IPS DF 19.7 (cell line): Measurements from ENCODE around the gene SUCLG2.

ENCODE experiments used
- DNase-seq: peaks from one replicate; pipeline ENCODE4 v3.0.0-alpha.2; 2013; ENCODE audit warnings: low read depth, low spot score

The SUCLG2 gene

DNA sequence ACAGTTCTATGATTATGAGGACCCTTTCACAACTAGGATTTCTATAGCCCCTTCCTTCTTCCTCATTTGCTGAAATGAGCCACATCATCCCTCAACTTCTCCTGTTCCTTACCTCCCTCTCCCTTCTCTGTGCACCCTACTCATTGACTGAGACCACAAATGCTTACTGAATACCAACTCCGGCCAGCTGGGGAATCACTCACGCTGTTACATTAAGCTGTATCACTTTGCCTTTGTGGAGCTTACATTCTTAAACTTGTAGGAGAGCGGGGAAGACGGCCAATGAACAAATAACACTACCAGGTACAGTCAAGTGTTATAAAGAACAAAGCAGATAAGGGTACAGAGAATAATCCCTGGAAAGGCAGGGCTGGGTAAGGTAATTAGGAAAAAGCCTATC, 5.7 kb downstream of the SUCLG2 start:
- DNase-seq, result no peak

DNA sequence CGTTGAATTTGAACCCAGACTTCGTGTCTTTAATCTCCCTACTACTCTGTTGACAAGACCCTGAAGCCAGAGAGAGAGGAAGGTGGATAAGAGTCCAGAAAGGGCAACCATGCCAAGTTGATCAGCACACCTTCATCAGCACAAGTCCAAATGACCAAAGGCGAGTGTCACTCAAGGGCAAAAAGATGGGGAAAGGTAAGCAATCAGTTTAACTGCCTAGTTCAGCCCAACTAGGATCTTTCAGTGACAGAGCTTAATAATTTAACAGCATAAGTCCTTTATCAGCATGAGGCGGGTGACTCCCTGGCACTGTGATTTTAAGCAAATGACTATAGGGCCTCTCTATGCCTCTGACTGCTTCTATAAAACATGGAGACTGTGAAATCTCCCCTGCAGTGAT, 6.2 kb downstream of the SUCLG2 start:
- DNase-seq, result no peak

DNA sequence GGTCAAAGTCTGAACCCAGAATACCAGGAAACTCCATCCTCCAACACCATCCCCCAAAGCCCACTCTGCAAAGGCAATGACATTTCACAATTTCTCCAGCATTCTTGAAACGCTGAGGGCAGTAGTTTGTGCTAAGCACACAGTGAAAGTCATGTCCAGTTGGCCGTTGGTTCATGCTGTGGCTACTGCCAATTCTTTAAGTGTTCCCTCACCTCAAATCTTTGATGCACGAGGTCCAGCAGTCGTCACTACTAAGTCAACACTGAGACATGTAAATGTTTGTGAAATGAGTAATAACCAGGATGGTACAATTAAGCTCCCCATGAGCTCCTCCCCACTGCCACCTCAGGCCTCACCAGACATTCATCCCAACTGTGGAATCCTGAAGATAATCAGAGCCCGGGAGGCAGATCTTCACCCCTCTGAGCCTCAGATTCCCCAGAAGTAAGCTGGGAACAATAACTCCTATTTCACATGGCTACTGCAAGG, 7.0 kb downstream of the SUCLG2 start:
- DNase-seq, result no peak

DNA sequence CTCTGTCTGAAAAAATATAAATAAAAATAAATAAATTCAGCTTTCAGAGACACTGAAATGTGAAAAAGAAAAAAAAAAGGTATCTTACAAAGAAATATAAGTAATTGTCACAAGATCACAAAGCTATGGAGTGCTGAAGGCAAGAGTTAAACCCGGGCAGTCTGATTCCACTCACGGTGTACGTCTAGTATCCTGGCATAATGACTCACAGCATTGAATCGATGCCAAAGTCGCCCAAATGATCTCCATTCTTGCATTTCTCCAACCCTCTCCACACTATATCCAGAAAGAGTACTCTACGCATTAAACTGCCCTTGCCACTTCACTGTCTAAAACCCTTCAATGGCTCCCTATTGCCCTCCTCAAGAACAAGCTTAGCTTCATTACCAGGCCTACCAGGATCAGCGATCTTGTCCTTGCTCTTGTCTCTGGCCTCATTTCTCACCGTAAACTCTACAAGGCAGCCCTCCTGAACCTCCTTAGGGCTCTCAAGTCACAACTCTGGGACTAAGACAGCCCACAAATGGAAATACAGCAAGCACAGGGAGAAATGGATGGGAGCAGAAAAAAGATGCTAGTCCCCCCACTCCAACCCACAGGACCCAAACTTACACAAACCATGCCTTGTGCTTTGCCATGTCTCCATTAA, 7.7 kb downstream of the SUCLG2 start:
- no peak for DNase-seq

DNA sequence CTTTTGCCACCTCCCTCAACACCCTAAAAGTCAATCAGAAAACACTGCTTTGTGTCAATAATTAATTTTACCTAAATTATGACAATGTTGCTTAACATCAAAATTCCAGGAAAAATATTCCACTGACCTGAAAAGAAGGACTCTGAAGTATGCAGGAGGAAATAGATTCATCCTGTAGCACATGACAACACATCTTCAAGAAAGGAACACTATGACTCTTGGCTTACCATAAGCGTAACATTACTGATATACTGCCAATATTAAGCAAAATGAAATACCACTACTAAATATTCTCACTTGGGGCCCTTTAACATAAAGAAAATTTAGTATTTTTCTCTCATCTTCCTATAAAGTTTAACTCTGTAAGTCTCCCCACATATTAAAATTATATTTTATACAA, 9.6 kb downstream of the SUCLG2 start:
- no peak for DNase-seq

DNA sequence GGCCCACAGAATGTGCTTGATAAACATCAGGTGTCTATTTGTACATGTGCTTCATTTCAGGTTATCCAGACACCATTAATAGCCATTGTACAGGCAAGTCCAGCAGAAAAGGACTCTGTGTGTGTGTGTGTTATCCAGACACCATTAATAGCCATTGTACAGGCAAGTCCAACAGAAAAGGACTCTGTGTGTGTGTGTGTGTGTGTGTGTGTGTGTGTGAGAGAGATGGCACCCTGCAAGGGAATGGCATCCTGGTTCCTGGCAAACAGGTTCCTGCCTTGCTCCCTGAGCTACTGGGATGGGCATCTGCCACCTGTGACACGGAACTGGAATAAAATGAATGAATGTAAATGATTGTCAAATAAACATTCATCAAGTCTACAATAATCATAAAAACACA, 11.7 kb downstream of the SUCLG2 start:
- DNase-seq, result no peak

DNA sequence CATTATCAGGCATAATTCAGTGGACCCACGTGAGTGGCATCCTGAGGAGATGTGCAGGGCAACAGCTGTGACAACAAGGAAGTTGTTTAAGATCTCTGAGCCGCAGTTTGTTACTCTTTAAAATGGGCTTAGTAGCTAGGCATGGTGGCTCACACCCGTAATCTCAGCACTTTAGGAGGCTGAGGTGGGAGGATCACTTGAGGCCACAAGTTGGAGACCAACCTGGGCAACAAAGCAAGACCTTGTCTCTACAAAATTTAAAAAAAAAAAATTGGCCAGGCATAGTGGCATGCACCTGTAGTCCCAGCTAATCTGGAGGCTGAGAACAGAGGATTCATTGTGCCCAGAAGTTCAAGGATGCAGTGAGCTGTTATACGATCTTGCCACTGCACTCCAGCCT, 12.2 kb downstream of the SUCLG2 start:
- no peak for DNase-seq

DNA sequence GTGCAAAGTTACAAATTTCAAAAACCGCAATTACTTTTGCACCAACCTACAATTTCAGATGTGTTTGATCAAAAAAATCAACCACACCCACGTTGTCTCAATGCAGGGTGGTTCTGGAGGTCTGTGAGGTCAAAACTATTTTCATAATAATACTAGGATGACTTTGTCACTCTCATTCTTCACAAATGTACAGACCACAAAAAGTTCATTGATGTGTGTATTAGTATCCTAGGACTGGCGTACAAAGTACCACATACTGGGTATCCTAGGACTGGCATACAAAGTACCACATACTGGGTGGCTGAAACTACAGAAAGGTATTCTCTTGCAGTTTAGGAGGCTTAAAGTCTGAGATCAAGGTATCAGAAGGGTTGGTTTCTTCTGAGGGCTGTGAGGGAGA, 13.0 kb downstream of the SUCLG2 start:
- no peak for DNase-seq

DNA sequence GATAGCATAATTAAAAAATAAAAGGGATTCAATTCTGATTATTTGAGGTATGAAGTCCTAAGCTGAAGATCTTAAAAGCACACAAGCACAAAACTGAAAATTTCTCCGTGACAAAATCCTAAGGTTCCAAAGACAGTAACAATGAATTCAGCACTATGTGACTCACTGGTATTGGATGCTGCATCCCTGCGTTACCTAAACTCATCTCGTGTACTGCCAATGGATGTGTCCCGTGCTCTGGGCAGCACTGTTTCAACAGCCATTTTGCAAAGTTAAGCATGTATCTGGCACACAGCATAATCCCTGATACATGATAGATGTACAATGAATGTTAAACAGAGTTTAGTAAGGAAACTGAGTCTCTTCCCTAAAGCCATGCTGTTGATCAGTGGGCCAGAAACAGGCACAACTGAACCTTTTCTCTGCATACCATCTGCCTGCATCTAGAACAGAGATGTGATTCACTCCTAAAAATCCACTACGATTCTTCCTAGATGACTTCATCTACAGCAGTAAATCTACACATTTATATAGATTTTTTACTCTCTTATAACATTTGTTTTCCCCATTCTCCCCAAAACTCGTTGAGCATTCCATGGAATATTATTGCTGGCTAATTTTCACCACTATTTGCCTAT, 14.3 kb downstream of the SUCLG2 start:
- no peak for DNase-seq

DNA sequence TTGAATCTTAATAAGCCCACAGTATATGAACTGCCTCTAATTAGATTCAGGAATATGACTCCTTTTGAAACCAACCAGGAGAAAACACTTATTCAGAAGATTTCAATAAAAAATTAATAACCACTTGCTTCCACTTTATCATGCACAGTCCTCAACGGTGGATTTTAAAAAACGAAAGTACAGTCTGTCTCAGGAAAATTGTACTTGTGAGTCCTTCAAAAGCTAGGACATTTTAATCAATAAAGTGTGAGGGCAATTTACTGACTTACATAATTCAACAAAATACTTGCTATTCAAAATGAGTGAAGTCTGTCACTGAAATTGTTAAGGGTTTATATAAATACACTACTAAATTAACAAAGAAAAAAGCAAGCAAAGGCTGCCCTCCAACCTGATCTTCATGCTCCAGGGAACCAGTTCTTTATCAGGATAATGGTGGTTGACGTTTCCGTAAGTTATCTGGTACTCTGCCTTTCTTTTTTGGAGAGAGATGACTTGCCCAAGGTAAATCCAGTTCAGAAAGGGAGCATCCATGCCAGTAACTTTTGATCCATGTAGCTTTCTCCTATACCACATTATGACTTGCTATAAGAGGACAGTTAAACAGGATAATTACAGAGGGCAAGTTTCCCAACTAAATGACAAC, 17.0 kb downstream of the SUCLG2 start:
- DNase-seq, result no peak

DNA sequence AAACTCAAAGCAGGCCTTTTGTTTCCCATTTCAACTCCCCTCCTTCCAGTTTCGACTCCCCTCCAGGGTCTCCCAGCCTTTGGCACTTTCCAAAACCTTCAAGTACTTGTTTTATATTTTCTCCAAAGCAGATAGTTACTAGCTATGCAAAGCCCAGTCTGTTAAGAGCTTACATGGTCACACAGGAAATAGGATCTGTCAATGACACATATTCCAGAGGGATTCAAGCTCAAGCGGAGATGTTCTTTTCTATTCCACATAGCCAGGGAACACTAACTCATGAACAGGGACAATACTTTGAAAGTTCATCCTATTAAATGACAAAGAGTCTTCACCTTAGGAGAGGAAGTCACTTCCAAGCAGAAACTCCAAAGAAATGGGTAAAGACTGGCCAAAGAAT, 18.6 kb downstream of the SUCLG2 start:
- DNase-seq, result no peak

DNA sequence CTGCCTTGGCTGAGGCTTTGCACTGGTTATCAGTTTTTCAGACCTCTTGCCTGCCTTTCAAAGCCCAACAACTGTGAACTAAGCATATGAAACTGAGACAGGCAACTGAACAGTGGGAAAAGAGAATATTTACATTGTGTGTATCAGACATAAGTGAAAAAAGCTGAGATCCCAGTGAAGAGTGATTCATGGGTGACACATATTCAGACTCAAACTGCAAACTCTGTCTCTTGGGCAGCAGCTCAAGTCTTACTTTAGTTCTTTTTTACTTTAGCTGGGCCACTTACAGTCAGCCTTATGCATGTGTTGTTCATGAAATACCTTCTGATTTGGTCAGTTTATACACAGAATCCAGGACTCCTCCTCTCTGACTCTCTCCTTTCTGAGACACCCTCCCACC, 19.2 kb downstream of the SUCLG2 start:
- DNase-seq, result no peak

DNA sequence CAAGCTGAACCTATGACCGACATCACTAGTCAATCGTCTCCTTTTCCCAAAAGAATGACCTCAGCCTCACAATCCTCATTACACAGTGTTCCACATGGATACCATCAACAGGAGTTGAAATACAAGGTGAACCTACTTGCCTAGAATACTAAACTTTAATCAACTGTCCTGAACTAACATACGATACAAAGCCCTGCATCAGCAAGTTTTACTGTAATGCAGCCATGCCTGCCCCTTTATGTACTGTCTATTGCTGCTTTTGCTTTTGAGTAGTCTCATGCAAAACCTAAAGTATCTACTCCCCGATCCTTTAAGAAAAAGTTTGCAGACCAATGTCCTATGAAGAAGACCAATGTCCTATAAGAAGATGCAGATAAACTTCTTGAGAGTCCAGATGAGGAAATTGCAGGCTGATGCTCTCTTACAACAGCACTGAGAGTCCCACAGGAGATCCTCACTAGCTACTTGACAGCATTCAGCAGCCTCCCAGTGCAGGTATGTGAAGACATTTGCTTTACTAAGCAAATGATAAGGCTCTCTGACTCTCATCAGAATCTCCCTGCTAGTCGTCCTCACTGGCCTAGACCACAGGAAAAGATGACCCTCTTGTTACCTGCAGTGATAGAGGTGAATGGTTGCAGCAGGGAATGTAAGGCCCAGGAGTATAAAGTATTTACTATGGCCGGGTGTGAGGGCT, 23.6 kb downstream of the SUCLG2 start:
- DNase-seq, result no peak

DNA sequence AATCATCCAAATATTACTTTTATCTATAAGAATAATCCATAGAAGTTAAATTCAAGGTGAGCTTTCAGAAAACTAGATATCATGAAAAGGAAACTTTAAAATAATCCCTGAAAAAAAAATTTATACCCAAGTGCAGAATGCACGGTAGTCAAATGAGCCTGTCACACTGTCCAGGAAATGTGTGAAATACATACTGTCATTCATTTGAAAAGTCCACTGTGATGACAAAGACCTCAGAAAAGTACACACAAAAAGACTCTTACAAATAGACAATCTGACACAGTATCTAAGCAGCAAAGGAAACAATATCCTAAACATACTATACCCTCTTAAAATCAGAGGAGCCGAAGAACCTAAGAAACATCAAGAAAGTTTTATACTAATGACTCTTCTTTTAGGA, 29.7 kb downstream of the SUCLG2 start:
- no peak for DNase-seq

DNA sequence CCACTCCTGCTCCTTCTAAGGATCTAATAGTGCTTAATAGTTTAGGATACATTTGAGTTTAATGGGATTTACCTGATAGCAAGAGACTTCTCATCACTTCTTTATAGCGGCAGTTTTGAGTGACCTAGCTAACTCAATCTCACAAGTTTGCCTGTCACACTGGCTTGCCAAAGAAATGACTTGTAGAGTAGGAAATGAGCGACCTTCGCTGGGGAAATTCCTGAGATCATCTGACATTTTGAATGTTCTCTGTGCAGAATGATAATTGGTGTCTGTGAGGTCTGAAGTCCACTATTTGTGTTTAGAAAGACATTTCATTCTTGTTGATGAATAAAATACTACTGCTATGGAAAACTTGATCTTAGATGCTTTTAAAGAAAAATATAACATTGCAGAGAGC, 30.3 kb downstream of the SUCLG2 start:
- DNase-seq, result no peak

DNA sequence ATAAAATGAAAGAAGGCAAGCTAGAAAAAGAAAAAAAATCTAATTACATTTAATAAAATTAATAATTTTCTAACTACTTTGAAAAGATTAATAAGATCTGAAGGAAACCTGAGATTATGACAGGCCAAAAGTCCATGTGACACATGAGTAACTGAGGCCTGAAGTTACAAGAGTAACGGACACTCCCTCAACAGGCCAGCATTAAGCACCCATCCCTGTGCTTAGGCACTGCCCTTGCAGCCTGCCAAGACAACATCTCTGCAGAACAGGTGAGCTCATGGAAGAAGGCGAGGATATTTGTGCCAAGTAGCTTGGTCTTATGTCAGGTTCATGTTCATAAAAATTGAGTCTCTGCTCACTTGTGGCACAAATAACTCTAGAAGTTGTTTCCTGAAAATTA, 31.8 kb downstream of the SUCLG2 start:
- no peak for DNase-seq

DNA sequence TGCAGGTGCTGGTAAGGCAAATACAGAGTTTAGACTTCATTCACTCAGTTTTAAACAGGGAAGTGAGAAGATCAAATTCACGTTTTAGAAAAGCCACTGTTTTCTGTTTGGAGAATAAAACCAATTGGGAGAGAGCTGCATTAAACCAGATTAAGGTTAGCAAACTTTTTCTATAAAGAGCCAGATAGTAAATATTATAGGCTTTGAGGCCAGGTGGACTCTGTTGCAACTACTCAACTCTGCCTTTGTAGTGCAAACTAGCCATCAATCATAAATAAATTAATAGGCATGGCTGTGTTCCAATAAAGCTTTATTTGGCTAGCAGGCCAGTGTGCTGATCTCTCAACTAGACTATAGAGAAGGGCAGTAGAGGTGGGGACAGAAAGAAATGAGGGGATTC, 33.5 kb downstream of the SUCLG2 start:
- no peak for DNase-seq

DNA sequence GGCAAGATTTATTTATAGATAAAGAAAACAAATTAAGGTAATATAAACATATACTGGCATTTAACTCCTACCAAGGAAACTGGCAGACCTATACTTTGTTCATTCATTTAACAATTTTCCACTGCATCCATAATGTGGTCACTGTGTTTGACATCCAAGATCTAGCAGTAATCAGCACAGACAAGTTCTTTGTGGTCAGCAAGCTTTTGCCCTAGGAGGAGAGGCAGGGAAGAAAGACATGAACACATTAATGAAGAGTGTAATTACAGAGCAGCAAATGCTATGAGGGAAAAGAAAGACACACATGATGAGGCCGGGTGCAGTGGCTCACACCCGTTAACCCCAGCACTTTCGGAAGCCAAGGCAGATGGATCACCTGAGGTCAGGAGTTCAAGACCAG, 34.4 kb downstream of the SUCLG2 start:
- no peak for DNase-seq

DNA sequence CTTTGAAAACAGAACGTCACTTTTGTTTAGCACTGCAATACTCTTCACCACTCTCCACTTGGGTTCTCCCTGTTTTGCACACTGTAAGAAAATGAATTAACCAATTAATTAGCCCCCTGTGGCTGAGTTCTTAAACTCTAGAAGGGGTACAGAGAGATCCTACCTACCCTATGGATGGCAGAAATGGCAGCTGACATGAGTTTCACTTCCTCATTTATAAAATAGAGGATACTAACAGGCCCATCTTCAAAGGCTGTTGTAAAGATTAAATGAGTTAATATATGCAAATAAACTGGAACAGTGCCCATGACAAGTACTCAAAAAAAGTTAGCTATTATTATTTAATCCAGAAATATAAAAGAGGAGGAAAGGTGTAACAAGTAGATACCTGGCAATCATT, 36.9 kb downstream of the SUCLG2 start:
- DNase-seq, result no peak

DNA sequence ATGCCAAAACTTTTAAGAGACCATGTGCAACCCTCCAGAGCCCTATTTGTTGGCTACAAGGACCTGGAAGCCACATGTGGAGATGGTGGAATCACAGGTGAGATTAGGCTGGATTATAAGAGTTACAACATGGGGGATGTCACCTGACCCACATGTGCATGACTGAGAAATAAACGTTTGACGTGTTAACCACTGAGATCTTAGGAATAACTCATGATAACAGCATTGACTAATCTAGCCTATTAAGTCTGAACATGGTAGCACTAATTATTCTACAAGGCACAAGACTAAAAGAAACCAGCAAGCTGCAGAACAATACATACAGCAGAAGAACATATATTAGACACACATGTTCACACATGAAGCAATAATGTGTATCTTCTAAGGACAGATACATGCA, 38.4 kb downstream of the SUCLG2 start:
- DNase-seq, result no peak

DNA sequence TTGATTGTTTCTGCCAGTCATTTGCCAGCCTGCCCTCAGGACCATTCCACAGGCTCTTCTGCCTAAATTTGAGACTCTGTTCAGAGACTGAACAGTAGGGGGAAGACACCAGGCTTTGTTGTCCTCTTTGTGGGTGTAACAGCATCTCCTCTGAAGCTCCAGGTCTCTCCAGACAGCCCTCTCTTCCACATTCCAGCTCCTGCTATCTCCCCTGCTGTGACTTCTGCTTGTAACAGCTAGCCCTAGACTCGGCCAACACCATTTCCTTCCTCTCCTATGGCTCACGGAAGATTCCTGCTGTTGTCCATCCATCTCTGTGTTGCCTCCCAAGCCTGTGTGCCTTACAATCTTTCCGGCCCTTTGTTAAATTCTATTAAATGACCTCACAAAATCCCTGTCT, 40.2 kb downstream of the SUCLG2 start:
- DNase-seq, result no peak

DNA sequence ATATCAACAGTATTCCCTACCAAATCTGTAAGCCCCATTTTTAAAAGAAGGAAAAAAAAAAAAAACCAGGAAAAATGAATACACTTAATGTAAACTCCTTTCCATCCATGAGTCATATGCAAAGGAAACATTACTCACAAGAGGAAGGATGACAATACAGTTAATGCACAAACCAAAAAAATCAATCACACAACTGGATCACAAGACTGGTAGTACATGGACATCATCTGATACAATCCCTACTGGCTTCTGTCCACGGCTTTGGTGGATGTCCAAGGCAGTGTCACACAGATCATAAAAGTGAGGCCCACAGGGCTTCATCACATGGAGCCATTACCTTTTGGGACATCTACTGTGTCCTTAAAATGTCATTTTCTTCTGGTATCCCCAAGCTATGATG, 44.0 kb downstream of the SUCLG2 start:
- no peak for DNase-seq

DNA sequence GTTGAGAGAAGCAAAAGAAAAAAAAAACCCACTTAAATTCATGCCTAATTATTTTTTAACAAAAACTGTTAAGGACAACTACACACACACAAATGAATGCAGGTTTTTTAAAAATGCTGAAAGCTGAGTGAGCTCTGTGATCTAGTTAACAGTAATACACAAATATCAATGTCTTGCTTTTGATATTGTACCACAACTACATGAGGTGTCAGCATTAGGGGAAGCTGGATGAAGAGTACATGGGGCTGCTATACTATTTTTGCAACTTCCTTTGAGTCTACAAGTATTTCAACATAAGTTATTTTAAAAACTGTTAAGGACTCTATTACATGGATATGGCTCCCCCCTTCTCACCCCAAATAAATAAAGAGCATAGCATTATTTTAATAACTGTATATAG, 44.7 kb downstream of the SUCLG2 start:
- DNase-seq, result no peak
